HL-60 (cell line): ENCODE measurements around the gene ARHGAP24.

Source experiments
- CTCF ChIP-seq: IDR thresholded peaks from one replicate; pipeline ENCODE4 v1.5.1; 2011; ENCODE audit warnings: low read length, control low read depth, inconsistent platforms; ENCODE audit not compliant: insufficient read depth
- POLR2AphosphoS5 ChIP-seq: IDR thresholded peaks from 2 replicates; pipeline ENCODE4 v1.6.1; 2012; ENCODE audit warnings: low read depth
- REST ChIP-seq: IDR thresholded peaks from 2 replicates; pipeline ENCODE4 v1.6.1; 2012; ENCODE audit warnings: low read depth; ENCODE audit not compliant: insufficient replicate concordance

- no peak for TF ChIP-seq CTCF
- TF ChIP-seq POLR2AphosphoS5: no peak
- TF ChIP-seq REST: no peak
These were observed 531.1 kb downstream of the ARHGAP24 start for GRCh38 chr4:86006057-86006456.
